Mesodermal cell (in vitro differentiated cells): ENCODE data around the gene ZBTB4.

Experiments
- H3K27ac ChIP-seq: 2 replicates; pipeline ENCODE4 v1.7.0; 2013; ENCODE audit warnings: mild to moderate bottlenecking, low read depth, low read length, moderate library complexity; ENCODE audit not compliant: severe bottlenecking
- H3K36me3 ChIP-seq: 2 replicates; pipeline ENCODE4 v1.7.1; 2013; ENCODE audit warnings: mild to moderate bottlenecking, low read length, moderate library complexity; ENCODE audit not compliant: control insufficient read depth, insufficient read depth
- H3K4me1 ChIP-seq: one replicate; pipeline ENCODE4 v1.7.1; 2013; ENCODE audit warnings: mild to moderate bottlenecking, low read length; ENCODE audit not compliant: insufficient read depth, control insufficient read depth, poor library complexity, severe bottlenecking
- H3K4me3 ChIP-seq: 2 replicates; pipeline ENCODE4 v1.7.0; 2013; ENCODE audit warnings: low read length, control low read depth, mild to moderate bottlenecking; ENCODE audit not compliant: insufficient read depth, poor library complexity, severe bottlenecking; ENCODE audit errors: extremely low read depth
- H3K9me3 ChIP-seq: 2 replicates; pipeline ENCODE4 v1.7.1; 2013; ENCODE audit warnings: mild to moderate bottlenecking, low read length, moderate library complexity; ENCODE audit not compliant: control insufficient read depth
- WGBS, 2 experiments: methylation state at CpG; one replicate each; pipeline ENCODE4 v1.1.5; 2013; ENCODE audit warnings: missing lambda C conversion rate in 2 of 2; ENCODE audit not compliant: insufficient coverage in 2 of 2; 5-methylcytosine and 5-hydroxymethylcytosine counted together

The ZBTB4 gene

GRCh38 chr17:7426896-7427489 is 52.4 kb downstream of the ZBTB4 start:
- H3K4me3 ChIP-seq: no peak overlapping the region
- H3K9me3 ChIP-seq: no peaks in the 10 kb centered on the region
- H3K36me3 ChIP-seq: no peaks in the 10 kb centered on the region
- 92 to 94% methylated on average over 24 to 29 of the region's 29 CpGs for WGBS, 2 experiments
- H3K27ac ChIP-seq: no peak overlapping the region
- no peaks in the 10 kb centered on the region for H3K4me1 ChIP-seq

GRCh38 chr17:7426203-7426863 is 53.1 kb downstream of the ZBTB4 start:
- H3K9me3 ChIP-seq: no peaks in the 10 kb centered on the region
- 94 to 96% methylated on average over 33 of the region's 33 CpGs for WGBS, 2 experiments

GRCh38 chr17:7425756-7426155 is 53.7 kb downstream of the ZBTB4 start:
- no peaks in the 10 kb centered on the region for H3K4me1 ChIP-seq
- H3K4me3 ChIP-seq: no peak overlapping the region
- 71 to 82% methylated on average over 3 to 4 of the region's 8 CpGs for WGBS, 2 experiments
- no peaks in the 10 kb centered on the region for H3K36me3 ChIP-seq
- H3K9me3 ChIP-seq: no peaks in the 10 kb centered on the region
- H3K27ac ChIP-seq: no peak overlapping the region

More at GRCh38 chr17:7426203-7426863, 53.1 kb downstream of the ZBTB4 start:
- Histone ChIP-seq H3K36me3 (no peaks in the 10 kb centered on the region), H3K27ac (no peak overlapping the region), H3K4me3 (no peak overlapping the region), H3K4me1 (no peaks in the 10 kb centered on the region)

GRCh38 chr17:7425316-7425715 is 54.1 kb downstream of the ZBTB4 start, which contains the start of gene SPEM2:
TSS of gene SPEM2 (plus strand) at chr17:7425616. CDS start at chr17:7425689, 73 bp downstream.
- Histone ChIP-seq H3K27ac (no peak within 1 kb of the TSS), H3K36me3 (no peaks in the 10 kb centered on the region), H3K4me3 (no peak within 1 kb of the TSS), H3K4me1 (no peaks in the 10 kb centered on the region), H3K9me3 (no peaks in the 10 kb centered on the region)
- 93 to 95% methylated on average over 4 to 5 of the region's 7 CpGs for WGBS, 2 experiments

GRCh38 chr17:7423679-7424078 is 55.8 kb downstream of the ZBTB4 start:
- Histone ChIP-seq H3K27ac (no peak overlapping the region), H3K36me3 (no peaks in the 10 kb centered on the region), H3K4me3 (no peak overlapping the region), H3K9me3 (no peaks in the 10 kb centered on the region), H3K4me1 (peaks cover 5% of the 10 kb centered on the region)
- WGBS, 2 experiments: 92 to 100% methylated on average over 3 to 4 of the region's 4 CpGs

GRCh38 chr17:7421186-7421585 is 58.2 kb downstream of the ZBTB4 start:
- no peak overlapping the region for H3K27ac ChIP-seq
- H3K36me3 ChIP-seq: no peaks in the 10 kb centered on the region
- peaks cover 5% of the 10 kb centered on the region for H3K4me1 ChIP-seq
- no peak overlapping the region for H3K4me3 ChIP-seq
- 92 to 94% methylated on average over 13 to 15 of the region's 16 CpGs for WGBS, 2 experiments
- H3K9me3 ChIP-seq: no peaks in the 10 kb centered on the region

GRCh38 chr17:7419819-7420610 is 59.4 kb downstream of the ZBTB4 start, which contains the start of gene SPEM1:
TSS of gene SPEM1 (plus strand) at chr17:7420324. CDS start at chr17:7420385, 61 bp downstream.
- no peaks in the 10 kb centered on the region for H3K9me3 ChIP-seq
- peaks cover 5% of the 10 kb centered on the region for H3K4me1 ChIP-seq
- 76 to 89% methylated on average over 11 to 16 of the region's 17 CpGs for WGBS, 2 experiments
- H3K27ac ChIP-seq: peak within 1 kb of the TSS; percentile 87
- peaks cover 9% of the 10 kb centered on the region for H3K36me3 ChIP-seq
- no peak within 1 kb of the TSS for H3K4me3 ChIP-seq

- peaks cover 18% of the 10 kb centered on the region for H3K36me3 ChIP-seq
- 61 to 73% methylated on average over 9 of the region's 18 CpGs for WGBS, 2 experiments
- H3K27ac ChIP-seq: peak overlapping the region; percentile 23
- H3K4me1 ChIP-seq: peaks cover 5% of the 10 kb centered on the region
- H3K9me3 ChIP-seq: no peaks in the 10 kb centered on the region
- no peak overlapping the region for H3K4me3 ChIP-seq
Measured at GRCh38 chr17:7418472-7419152, 60.8 kb downstream of the ZBTB4 start.

- Histone ChIP-seq H3K36me3 (peaks cover 18% of the 10 kb centered on the region), H3K4me3 (no peak overlapping the region), H3K27ac (no peak overlapping the region), H3K4me1 (peaks cover 9% of the 10 kb centered on the region), H3K9me3 (no peaks in the 10 kb centered on the region)
- 92 to 96% methylated on average over 35 to 39 of the region's 54 CpGs for WGBS, 2 experiments
Measured at GRCh38 chr17:7417056-7417655, 62.3 kb downstream of the ZBTB4 start.

GRCh38 chr17:7416323-7416722 is 63.1 kb downstream of the ZBTB4 start:
- H3K4me1 ChIP-seq: peaks cover 9% of the 10 kb centered on the region
- peaks cover 22% of the 10 kb centered on the region for H3K36me3 ChIP-seq
- WGBS, 2 experiments: 85 to 89% methylated on average over 4 of the region's 6 CpGs
- no peak overlapping the region for H3K27ac ChIP-seq
- no peaks in the 10 kb centered on the region for H3K9me3 ChIP-seq
- no peak overlapping the region for H3K4me3 ChIP-seq
